B cell (primary cell): Measurements from ENCODE around the gene INSYN2A. TPM values are rescaled to one million over a fixed set of nuclear protein-coding genes. Genes with fewer than 3 reads are reported as not detected.

Source experiments
- ATAC-seq: fragments of 200-7000 bp; cut with Tn5 transposase; one replicate; pipeline ENCODE4 v1.10.0; 2021; ENCODE audit warnings: low read depth, mild to moderate bottlenecking, moderate number of reproducible peaks, moderate library complexity
- CTCF ChIA-PET: fragments of 350-600 bp; sonication (Branson Sonifier 250); formaldehyde crosslinking; loops from one replicate; lab custom pipeline; 2021; ENCODE audit warnings: antibody characterized with exemption, inconsistent platforms; lab: Charles Lee
- POLR2A ChIA-PET: fragments of 350-600 bp; sonication (Branson Sonifier 250); formaldehyde crosslinking; loops from one replicate; lab custom pipeline; 2021; ENCODE audit warnings: antibody characterized with exemption; lab: Charles Lee
- DNase-seq: peaks from one replicate; pipeline ENCODE4 v3.0.0; 2013
- H2AFZ ChIP-seq: 2 replicates; pipeline ENCODE4 v1.6.1; 2012; ENCODE audit warnings: mild to moderate bottlenecking, low read depth, low read length; ENCODE audit not compliant: insufficient read depth, poor library complexity, severe bottlenecking
- H3K27ac ChIP-seq, 2 donors: 1 replicate in 1 of 2; 2 replicates in 1 of 2; pipeline ENCODE4 v1.5.1; 2012 to 2013; ENCODE audit warnings: low read length in 2 of 2, mild to moderate bottlenecking in 2 of 2, moderate library complexity in 1 of 2
- H3K27me3 ChIP-seq, 4 experiments: fragments of 200-600 bp in 1 of 4; sonication (generic) in 1 of 4; replicated peaks in 1 of 4; 1 replicate in 2 of 4; 2 replicates in 2 of 4; pipeline versions ENCODE4 v1.6.1 to v1.7.0; 2013 to 2016; ENCODE audit warnings: low read length in 3 of 4, mild to moderate bottlenecking in 2 of 4, mixed read lengths in 1 of 4, moderate library complexity in 1 of 4; ENCODE audit not compliant: insufficient read depth in 4 of 4, control insufficient read depth in 3 of 4; ENCODE audit errors: control extremely low read depth in 1 of 4
- H3K36me3 ChIP-seq, 2 experiments: replicated peaks in 1 of 2; 1 replicate in 1 of 2; 2 replicates in 1 of 2; pipeline versions ENCODE4 v1.6.1 to v1.7.1; 2013; ENCODE audit warnings: low read length in 1 of 2; ENCODE audit not compliant: insufficient read depth in 2 of 2, control insufficient read depth in 1 of 2; ENCODE audit errors: control extremely low read depth in 1 of 2, extremely low read depth in 1 of 2
- H3K4me1 ChIP-seq, 2 donors: fragments of 200-600 bp in 1 of 2; sonication (generic) in 1 of 2; 1 replicate in 1 of 2; 2 replicates in 1 of 2; pipeline versions ENCODE4 v1.5.1 to v1.6.1; 2013 to 2017; ENCODE audit warnings: low read length in 2 of 2; ENCODE audit not compliant: control insufficient read depth in 2 of 2, insufficient read depth in 2 of 2
- H3K4me2 ChIP-seq: replicated peaks from 2 replicates; pipeline ENCODE3; 2012; ENCODE audit warnings: mild to moderate bottlenecking, low read depth, low read length; ENCODE audit not compliant: poor library complexity, severe bottlenecking
- H3K4me3 ChIP-seq, 5 experiments: fragments of 200-600 bp in 1 of 5; sonication (generic) in 1 of 5; 1 replicate in 3 of 5; 2 replicates in 2 of 5; pipeline versions ENCODE4 v1.5.1 to v1.7.0; 2011 to 2016; ENCODE audit warnings: low read length in 4 of 5, mild to moderate bottlenecking in 4 of 5, low read depth in 2 of 5, control low read depth in 1 of 5, moderate library complexity in 1 of 5; ENCODE audit not compliant: insufficient read depth in 1 of 5; ENCODE audit errors: control extremely low read depth in 1 of 5, extremely low read depth in 1 of 5
- H3K79me2 ChIP-seq: fragments of 200-600 bp; sonication (generic); one replicate; pipeline ENCODE4 v1.6.0; 2016; ENCODE audit warnings: low read length; ENCODE audit not compliant: control insufficient read depth, insufficient read depth
- H3K9ac ChIP-seq: fragments of 200-600 bp; sonication (generic); 2 replicates; pipeline ENCODE4 v1.6.1; 2017; ENCODE audit warnings: mild to moderate bottlenecking, low read length, moderate library complexity
- H3K9me3 ChIP-seq, 3 donors: one replicate each; pipeline versions ENCODE4 v1.6.1 to v1.7.1; 2013; ENCODE audit warnings: low read length in 2 of 3; ENCODE audit not compliant: control insufficient read depth in 2 of 3, insufficient read depth in 1 of 3; ENCODE audit errors: control extremely low read depth in 1 of 3
- H4K20me1 ChIP-seq: 2 replicates; pipeline ENCODE4 v1.6.0; 2012; ENCODE audit warnings: mild to moderate bottlenecking, low read length; ENCODE audit not compliant: insufficient read depth, control insufficient read depth, poor library complexity, severe bottlenecking
- H3K27ac Mint-ChIP-seq: one replicate; pipeline ENCODE4 v1.8.0; 2021; ENCODE audit warnings: mixed read lengths
- H3K27me3 Mint-ChIP-seq: one replicate; pipeline ENCODE4 v1.8.0; 2021; ENCODE audit warnings: mixed read lengths
- H3K4me1 Mint-ChIP-seq: one replicate; pipeline ENCODE4 v1.8.0; 2021; ENCODE audit warnings: mixed read lengths
- H3K4me3 Mint-ChIP-seq: one replicate; pipeline ENCODE4 v1.8.0; 2021; ENCODE audit warnings: mixed read lengths
- H3K9me3 Mint-ChIP-seq: one replicate; pipeline ENCODE4 v1.8.0; 2022; ENCODE audit warnings: mixed read lengths; ENCODE audit not compliant: insufficient read depth
- EZH2 ChIP-seq: IDR thresholded peaks from 2 replicates; pipeline ENCODE4 v1.6.1; 2012; ENCODE audit warnings: borderline replicate concordance, low read depth, mild to moderate bottlenecking, moderate library complexity, low read length; ENCODE audit not compliant: insufficient read depth, poor library complexity, severe bottlenecking
- WGBS: methylation state at CpG from one replicate; pipeline ENCODE4 v1.1.5; 2013; ENCODE audit warnings: missing lambda C conversion rate; ENCODE audit not compliant: insufficient coverage; 5-methylcytosine and 5-hydroxymethylcytosine counted together
- intact Hi-C: fragments of 100-400 bp; cut with micrococcal nuclease; formaldehyde crosslinking; loops from one replicate; pipeline ENCODE4 v1.10.0; 2022
- polyA plus RNA-seq: library from polyadenylated mRNA; depleted of rRNA; stranded (reverse); fragments of >200 nt; gene quantifications from 2 replicates; pipeline ENCODE4 v1.2.3, GENCODE V29; 2012
- total RNA-seq, 2 donors: library from RNA; stranded (reverse); fragments of 120-200 nt in 1 of 2; gene quantifications; 1 replicate in 1 of 2; 2 replicates in 1 of 2; pipeline versions ENCODE4 v1.2.3 to v1.2.4, GENCODE V29; 2013 to 2022
- TF ChIP-seq, protein P1 (sequence below): fragments of 200-600 bp; IDR thresholded peaks from one replicate; pipeline ENCODE4 v1.8.0; 2022; ENCODE audit warnings: antibody characterized with exemption, mild to moderate bottlenecking

The INSYN2A gene
- total and polyA plus RNA-seq, 2 donors (not counting 1 experiment from before 2014, with no cell fraction given) = not detected

DNA sequence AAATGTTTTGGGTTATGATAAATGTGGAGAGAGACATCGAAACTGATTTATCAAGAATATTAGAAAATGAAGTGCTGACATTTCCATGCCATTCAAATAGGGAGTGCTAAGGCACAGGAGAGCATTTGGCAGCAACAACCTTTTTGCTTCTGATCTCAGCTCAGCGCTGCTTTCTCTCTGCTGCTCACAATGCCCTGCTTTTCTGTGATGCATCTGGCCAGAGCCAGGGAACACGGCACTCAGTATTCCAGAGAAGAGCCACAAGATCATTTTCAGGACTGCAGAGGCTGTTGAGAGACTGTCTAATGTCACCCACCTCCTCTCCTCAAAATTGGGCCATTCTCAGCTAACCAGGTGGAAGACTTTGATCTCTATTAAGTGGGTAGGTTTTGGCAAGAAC, 28.1 kb downstream of the INSYN2A start:
- CTCF ChIA-PET = no interaction called here
- no peak for TF ChIP-seq EZH2
- TF ChIP-seq, protein P1, sequence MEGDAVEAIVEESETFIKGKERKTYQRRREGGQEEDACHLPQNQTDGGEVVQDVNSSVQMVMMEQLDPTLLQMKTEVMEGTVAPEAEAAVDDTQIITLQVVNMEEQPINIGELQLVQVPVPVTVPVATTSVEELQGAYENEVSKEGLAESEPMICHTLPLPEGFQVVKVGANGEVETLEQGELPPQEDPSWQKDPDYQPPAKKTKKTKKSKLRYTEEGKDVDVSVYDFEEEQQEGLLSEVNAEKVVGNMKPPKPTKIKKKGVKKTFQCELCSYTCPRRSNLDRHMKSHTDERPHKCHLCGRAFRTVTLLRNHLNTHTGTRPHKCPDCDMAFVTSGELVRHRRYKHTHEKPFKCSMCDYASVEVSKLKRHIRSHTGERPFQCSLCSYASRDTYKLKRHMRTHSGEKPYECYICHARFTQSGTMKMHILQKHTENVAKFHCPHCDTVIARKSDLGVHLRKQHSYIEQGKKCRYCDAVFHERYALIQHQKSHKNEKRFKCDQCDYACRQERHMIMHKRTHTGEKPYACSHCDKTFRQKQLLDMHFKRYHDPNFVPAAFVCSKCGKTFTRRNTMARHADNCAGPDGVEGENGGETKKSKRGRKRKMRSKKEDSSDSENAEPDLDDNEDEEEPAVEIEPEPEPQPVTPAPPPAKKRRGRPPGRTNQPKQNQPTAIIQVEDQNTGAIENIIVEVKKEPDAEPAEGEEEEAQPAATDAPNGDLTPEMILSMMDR = no peak
- no peaks in the 10 kb centered on the region for H3K27me3 ChIP-seq
- H3K4me1 Mint-ChIP-seq = no peaks in the 10 kb centered on the region
- no peaks in the 10 kb centered on the region for H3K27me3 Mint-ChIP-seq
- 81% methylated on average over 3 of the region's 3 CpGs for WGBS
- no peak for ATAC-seq
- H3K27ac ChIP-seq = no peak overlapping the region
- no peaks in the 10 kb centered on the region for H3K79me2 ChIP-seq
- no peak overlapping the region for H3K4me2 ChIP-seq
- peaks cover 0 to 2% (median 0%) of the 10 kb centered on the region in 3 donors for H3K9me3 ChIP-seq
- intact Hi-C loops = no loop called here
- no peak overlapping the region for H3K27ac Mint-ChIP-seq
- H3K36me3 ChIP-seq = no peaks in the 10 kb centered on the region
- no peaks in the 10 kb centered on the region for H3K9me3 Mint-ChIP-seq
- H3K4me3 ChIP-seq = no peak overlapping the region
- POLR2A ChIA-PET = no interaction called here
- H3K4me1 ChIP-seq = no peaks in the 10 kb centered on the region
- H2AFZ ChIP-seq = no peak overlapping the region
- H3K4me3 Mint-ChIP-seq = no peak overlapping the region
- H3K9ac ChIP-seq = no peak overlapping the region
- no peaks in the 10 kb centered on the region for H4K20me1 ChIP-seq
- no peak for DNase-seq

DNA sequence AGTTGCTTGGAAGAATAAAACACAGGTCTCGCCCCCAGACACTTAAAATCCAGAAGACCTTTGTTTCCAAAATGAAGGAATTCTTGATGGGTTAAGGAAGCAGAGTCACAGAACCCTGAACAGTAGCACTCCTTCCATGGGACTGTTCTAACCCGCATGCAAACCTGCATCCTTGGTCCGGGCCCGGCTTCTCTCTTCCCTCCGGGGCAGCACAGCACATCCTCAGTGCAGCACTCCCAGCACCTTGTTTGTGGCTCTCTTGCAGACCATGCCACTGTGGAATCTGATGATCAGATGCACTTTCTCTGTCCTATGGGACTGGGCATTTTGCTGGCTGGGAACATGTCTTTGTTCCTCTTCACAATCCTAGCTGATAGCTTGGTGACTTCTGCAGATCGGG, 33.5 kb downstream of the INSYN2A start:
- POLR2A ChIA-PET = no interaction called here
- no peaks in the 10 kb centered on the region for H3K27me3 Mint-ChIP-seq
- DNase-seq (no peak), ATAC-seq (no peak)
- H4K20me1 ChIP-seq = no peaks in the 10 kb centered on the region
- intact Hi-C loops = no loop called here
- H2AFZ ChIP-seq = no peak overlapping the region
- no peaks in the 10 kb centered on the region for H3K79me2 ChIP-seq
- H3K9me3 Mint-ChIP-seq = no peaks in the 10 kb centered on the region
- no peak overlapping the region for H3K27ac Mint-ChIP-seq
- H3K36me3 ChIP-seq = no peaks in the 10 kb centered on the region
- H3K9ac ChIP-seq = no peak overlapping the region
- no peak overlapping the region for H3K4me2 ChIP-seq
- WGBS = 100% methylated on average over 5 of the region's 6 CpGs
- no peaks in the 10 kb centered on the region for H3K9me3 ChIP-seq
- no peaks in the 10 kb centered on the region for H3K27me3 ChIP-seq
- no peaks in the 10 kb centered on the region for H3K4me1 ChIP-seq
- H3K4me3 Mint-ChIP-seq = no peak overlapping the region
- TF ChIP-seq, protein P1 = no peak
- TF ChIP-seq EZH2 = no peak
- H3K4me3 ChIP-seq = no peak overlapping the region
- no peak overlapping the region for H3K27ac ChIP-seq
- no peaks in the 10 kb centered on the region for H3K4me1 Mint-ChIP-seq
- CTCF ChIA-PET = no interaction called here
